H9 (cell line): ENCODE measurements around the gene DLG1. TPM values are rescaled to one million over a fixed set of nuclear protein-coding genes. Genes with fewer than 3 reads are reported as not detected.
A peak's percentile ranks its signal among the peaks of the same experiment; 100 is the strongest.

ENCODE experiments used
- DNase-seq: peaks from one replicate; pipeline ENCODE4 v3.0.0-alpha.2; 2017
- H2AFZ ChIP-seq: one replicate; pipeline ENCODE4 v1.6.1; 2013; ENCODE audit warnings: mild to moderate bottlenecking, low read length, control low read depth, moderate library complexity
- H2AK5ac ChIP-seq: 2 replicates; pipeline ENCODE4 v1.6.1; 2013; ENCODE audit warnings: low read length, control low read depth, mixed read lengths; ENCODE audit not compliant: insufficient read length
- H2BK120ac ChIP-seq: one replicate; pipeline ENCODE4 v1.6.1; 2013; ENCODE audit warnings: low read depth, mild to moderate bottlenecking, low read length, control low read depth, inconsistent platforms; ENCODE audit not compliant: poor library complexity, severe bottlenecking
- H2BK12ac ChIP-seq: 2 replicates; pipeline ENCODE4 v1.6.1; 2013; ENCODE audit warnings: low read length, control low read depth, mixed read lengths, low read depth; ENCODE audit not compliant: insufficient read length
- H2BK15ac ChIP-seq: 2 replicates; pipeline ENCODE4 v1.6.1; 2013; ENCODE audit warnings: low read depth, low read length, control low read depth
- H2BK20ac ChIP-seq: one replicate; pipeline ENCODE4 v1.6.1; 2013; ENCODE audit warnings: low read depth, mild to moderate bottlenecking, low read length, control low read depth, inconsistent platforms; ENCODE audit not compliant: poor library complexity, severe bottlenecking
- H2BK5ac ChIP-seq: 2 replicates; pipeline ENCODE4 v1.6.1; 2013; ENCODE audit warnings: low read length, control low read depth, mixed read lengths; ENCODE audit not compliant: insufficient read length
- H3K14ac ChIP-seq: 2 replicates; pipeline ENCODE4 v1.6.1; 2013; ENCODE audit warnings: low read length, control low read depth; ENCODE audit not compliant: insufficient read depth
- H3K18ac ChIP-seq: 2 replicates; pipeline ENCODE4 v1.6.1; 2013; ENCODE audit warnings: low read depth, mild to moderate bottlenecking, mixed read lengths, low read length, control low read depth; ENCODE audit not compliant: insufficient read length
- H3K23ac ChIP-seq: 2 replicates; pipeline ENCODE4 v1.6.1; 2013; ENCODE audit warnings: low read length, control low read depth, mixed read lengths, low read depth; ENCODE audit not compliant: insufficient read length
- H3K23me2 ChIP-seq: 2 replicates; pipeline ENCODE4 v1.6.1; 2013; ENCODE audit warnings: low read depth, mild to moderate bottlenecking, mixed read lengths, low read length, control low read depth; ENCODE audit not compliant: insufficient read length, poor library complexity, severe bottlenecking
- H3K27ac ChIP-seq: 2 replicates; pipeline ENCODE4 v1.5.1; 2013; ENCODE audit warnings: low read length, control low read depth, mixed read lengths, low read depth; ENCODE audit not compliant: insufficient read length
- H3K27me3 ChIP-seq: 2 replicates; pipeline ENCODE4 v1.6.1; 2013; ENCODE audit warnings: low read length, control low read depth, inconsistent platforms; ENCODE audit not compliant: insufficient read depth
- H3K4ac ChIP-seq: 2 replicates; pipeline ENCODE4 v1.6.1; 2013; ENCODE audit warnings: low read depth, mild to moderate bottlenecking, control low read depth, inconsistent platforms, low read length, moderate library complexity
- H3K4me1 ChIP-seq: 2 replicates; pipeline ENCODE4 v1.6.1; 2013; ENCODE audit warnings: low read length, control low read depth, inconsistent platforms; ENCODE audit not compliant: insufficient read depth
- H3K4me2 ChIP-seq: 2 replicates; pipeline ENCODE4 v1.6.1; 2013; ENCODE audit warnings: low read length, control low read depth, mixed read lengths; ENCODE audit not compliant: insufficient read length, insufficient read depth
- H3K56ac ChIP-seq: 2 replicates; pipeline ENCODE4 v1.6.1; 2013; ENCODE audit warnings: low read depth, mild to moderate bottlenecking, mixed read lengths, low read length, control low read depth; ENCODE audit not compliant: insufficient read length
- H3K79me1 ChIP-seq: 2 replicates; pipeline ENCODE4 v1.6.1; 2013; ENCODE audit warnings: low read depth, mild to moderate bottlenecking, moderate library complexity, low read length, control low read depth, inconsistent platforms; ENCODE audit not compliant: insufficient read depth, poor library complexity, severe bottlenecking
- H3K79me2 ChIP-seq: 2 replicates; pipeline ENCODE4 v1.6.1; 2013; ENCODE audit warnings: low read length, control low read depth, inconsistent platforms; ENCODE audit not compliant: insufficient read depth
- H3K9ac ChIP-seq: 2 replicates; pipeline ENCODE4 v1.6.1; 2013; ENCODE audit warnings: low read length, control low read depth, mixed read lengths; ENCODE audit not compliant: insufficient read length; ENCODE audit errors: extremely low read depth
- H3K9me3 ChIP-seq: one replicate; pipeline ENCODE4 v1.6.1; 2013; ENCODE audit warnings: low read depth, low read length, inconsistent platforms; ENCODE audit not compliant: control insufficient read depth
- H3T11ph ChIP-seq: one replicate; pipeline ENCODE4 v1.6.1; 2013; ENCODE audit warnings: mild to moderate bottlenecking, low read length, control low read depth, inconsistent platforms
- H4K20me1 ChIP-seq: one replicate; pipeline ENCODE4 v1.6.1; 2013; ENCODE audit not compliant: control insufficient read depth, insufficient read length, insufficient read depth
- H4K5ac ChIP-seq: 2 replicates; pipeline ENCODE4 v1.6.1; 2013; ENCODE audit warnings: low read depth, mild to moderate bottlenecking, mixed read lengths, low read length, control low read depth; ENCODE audit not compliant: insufficient read length
- H4K8ac ChIP-seq: replicated peaks from 2 replicates; pipeline ENCODE4 v1.6.1; 2013; ENCODE audit warnings: low read length, control low read depth, mixed read lengths, low read depth; ENCODE audit not compliant: insufficient read length
- H4K91ac ChIP-seq: 2 replicates; pipeline ENCODE4 v1.6.1; 2013; ENCODE audit warnings: low read depth, mild to moderate bottlenecking, moderate library complexity, mixed read lengths, low read length, control low read depth; ENCODE audit not compliant: insufficient read length
- H3K27ac Mint-ChIP-seq, 3 experiments: 2 replicates in 2 of 3; 3 replicates in 1 of 3; pipeline ENCODE4 v1.8.0; 2020 to 2021; ENCODE audit warnings: mixed read lengths in 3 of 3, mild to moderate bottlenecking in 1 of 3, moderate library complexity in 1 of 3
- H3K27me3 Mint-ChIP-seq: 2 replicates; pipeline ENCODE4 v1.8.0; 2021; ENCODE audit warnings: low read depth, mild to moderate bottlenecking, moderate library complexity, mixed read lengths
- H3K36me3 Mint-ChIP-seq, 3 experiments: 2 replicates in 2 of 3; 3 replicates in 1 of 3; pipeline ENCODE4 v1.8.0; 2020 to 2021; ENCODE audit warnings: low read depth in 3 of 3, mixed read lengths in 3 of 3; ENCODE audit not compliant: insufficient read depth in 1 of 3
- H3K4me1 Mint-ChIP-seq, 2 experiments: 2 replicates each; pipeline ENCODE4 v1.8.0; 2020; ENCODE audit warnings: mixed read lengths in 2 of 2
- H3K4me3 Mint-ChIP-seq, 2 experiments: 2 replicates in 1 of 2; 3 replicates in 1 of 2; pipeline ENCODE4 v1.8.0; 2020 to 2021; ENCODE audit warnings: mild to moderate bottlenecking in 2 of 2, mixed read lengths in 2 of 2, moderate library complexity in 1 of 2
- H3K9me3 Mint-ChIP-seq, 2 experiments: 2 replicates in 1 of 2; 3 replicates in 1 of 2; pipeline ENCODE4 v1.8.0; 2020; ENCODE audit warnings: mild to moderate bottlenecking in 2 of 2, mixed read lengths in 2 of 2, moderate library complexity in 1 of 2
- CTCF ChIP-seq: fragments of 200-600 bp; sonication (generic); conservative IDR thresholded peaks from 3 replicates; pipeline ENCODE4 v1.8.0; 2021; ENCODE audit warnings: antibody characterized with exemption, mild to moderate bottlenecking
- WGBS: extraction: QIAGEN DNeasy Blood & Tissue Kit; methylation state at CpG from one replicate; pipeline ENCODE4 v1.1.7; 2013; ENCODE audit warnings: missing lambda C conversion rate, low lambda C conversion rate, mixed read lengths; ENCODE audit not compliant: insufficient read length; ENCODE audit errors: extremely low coverage; 5-methylcytosine and 5-hydroxymethylcytosine counted together
- total RNA-seq: library from RNA; stranded (reverse); gene quantifications from 2 replicates; pipeline ENCODE4 v1.2.1, GENCODE V29; 2021

Gene DLG1
- total RNA-seq, 1 experiment from 2014 or later = 84.1 TPM

DNA sequence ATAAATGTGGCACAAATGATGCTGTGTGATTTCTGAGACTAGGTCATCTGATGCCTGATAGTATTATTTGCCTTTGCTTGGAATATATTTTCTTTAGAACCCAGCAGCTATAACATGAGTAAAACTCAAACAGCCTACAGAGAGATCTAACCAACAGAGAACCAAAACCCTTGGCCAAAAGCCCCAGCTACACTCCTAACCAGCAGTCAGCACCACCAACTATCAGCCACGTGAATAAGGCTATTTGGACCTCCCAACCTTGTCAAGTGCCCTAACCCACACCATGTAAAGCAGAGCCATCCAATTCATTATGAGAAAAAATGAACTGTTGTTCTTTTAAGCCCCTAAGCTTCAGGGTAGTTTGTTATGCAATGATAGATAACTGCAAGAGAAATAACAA is 154.2 kb downstream of the DLG1 start:
- peak overlapping the region in 1 of 3 experiments; percentile 7; a peak in 1 of 7 replicates for H3K27ac Mint-ChIP-seq
- H3K36me3 Mint-ChIP-seq = peaks cover 10 to 20% (median 14%) of the 10 kb centered on the region in 3 experiments
- Histone ChIP-seq H3K4ac (no peak overlapping the region), H4K20me1 (no peaks in the 10 kb centered on the region), H3K23ac (no peak overlapping the region), H3K79me1 (no peaks in the 10 kb centered on the region), H3K18ac (no peak overlapping the region), H3K27ac (no peak overlapping the region), H2BK12ac (no peak overlapping the region), H4K5ac (no peak overlapping the region), H4K8ac (no peak overlapping the region), H4K91ac (no peak overlapping the region), H3K23me2 (no peaks in the 10 kb centered on the region), H2BK5ac (no peak overlapping the region), H2AK5ac (no peak overlapping the region), H3K79me2 (no peaks in the 10 kb centered on the region), H3T11ph (no peak overlapping the region), H2BK20ac (no peak overlapping the region), H3K4me2 (no peak overlapping the region), H3K14ac (no peak overlapping the region), H3K9ac (no peak overlapping the region), H2AFZ (no peak overlapping the region), H3K56ac (no peak overlapping the region), H3K9me3 (no peaks in the 10 kb centered on the region), H3K27me3 (no peaks in the 10 kb centered on the region), H2BK15ac (no peak overlapping the region), H2BK120ac (no peak overlapping the region), H3K4me1 (no peaks in the 10 kb centered on the region)
- H3K4me3 Mint-ChIP-seq = no peak overlapping the region
- peaks cover 0 to 3% of the 10 kb centered on the region in 2 experiments; a peak in 2 of 4 replicates for H3K4me1 Mint-ChIP-seq
- TF ChIP-seq CTCF = no peak
- H3K27me3 Mint-ChIP-seq = no peaks in the 10 kb centered on the region
- no peak for DNase-seq
- WGBS = no CpG with 5 or more reads among the region's 1 CpG
- H3K9me3 Mint-ChIP-seq = no peaks in the 10 kb centered on the region; a peak in 1 of 5 replicates
